Measurements from ENCODE around the gene SAPCD2. TPM values are rescaled to one million over a fixed set of nuclear protein-coding genes. Genes with fewer than 3 reads are reported as not detected.
A peak's percentile ranks its signal among the peaks of the same experiment; 100 is the strongest.
"Not testable (repeated sequence)": the region's sequence is repeated elsewhere in the genome, so short reads cannot be mapped to it uniquely, and the experiment has no call there.

Gene SAPCD2
- polyA plus RNA-seq (ENCODE audit: insufficient read length in 4 of 4), result 1 to 10 TPM; 4.5 to 8.3 (median 5.7) TPM

DNA sequence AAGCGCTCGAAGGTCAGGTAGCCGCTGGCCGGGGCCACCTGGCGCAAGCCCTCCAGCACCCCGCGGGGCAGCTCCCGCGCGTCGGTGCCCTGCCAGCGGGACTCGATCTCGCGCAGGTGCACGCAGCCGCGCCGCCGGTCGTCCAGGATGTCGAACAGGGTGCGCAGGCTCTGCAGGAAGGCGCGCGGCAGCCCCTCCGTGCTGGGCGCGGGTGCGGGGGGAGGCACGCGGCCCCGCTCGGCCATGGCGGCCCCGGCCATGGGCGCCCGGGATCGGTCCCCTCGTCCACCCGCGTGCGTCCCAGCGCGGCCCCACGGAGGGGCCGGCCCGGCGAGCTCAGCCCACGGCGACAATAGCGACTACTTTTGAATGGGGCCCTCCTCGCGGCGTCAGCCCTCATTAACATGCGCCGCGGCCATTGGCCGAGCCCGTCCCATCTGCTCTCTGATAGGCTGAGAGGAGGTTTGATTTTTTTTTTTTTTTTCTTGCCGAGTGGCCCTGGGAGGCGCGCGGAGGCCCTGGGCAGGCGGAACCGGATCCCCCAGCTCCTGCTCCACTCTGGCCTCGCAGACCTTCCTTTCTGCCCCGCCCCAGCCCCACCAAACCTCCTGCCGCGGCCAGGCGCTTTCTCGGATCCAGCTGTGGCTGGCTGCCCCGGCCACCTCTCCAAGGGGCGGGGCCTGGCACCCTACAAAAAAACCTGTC, at the start of gene SAPCD2:
SAPCD2 (minus strand) TSS at position 357 of the 705 bp plus-strand sequence; CDS start at position 260, 97 bp downstream.
- peak in 3 of 4 donors; percentile 72 to 79 (median 74) for DNase-seq (ENCODE audit: low read depth in 4 of 4, low spot score in 3 of 4)

GRCh38 chr9:137118092-137118603, 47.8 kb upstream of the SAPCD2 start:
- DNase-seq (ENCODE audit: low read depth in 4 of 4, low spot score in 3 of 4), result not testable (repeated sequence)

- DNase-seq (ENCODE audit: low read depth in 4 of 4, low spot score in 3 of 4), result no peak
These were observed 46.9 kb upstream of the SAPCD2 start for GRCh38 chr9:137117269-137117731.

- no peak for DNase-seq (ENCODE audit: low read depth in 4 of 4, low spot score in 3 of 4)
These were observed 46.4 kb upstream of the SAPCD2 start for GRCh38 chr9:137116728-137117127.

- no peak for DNase-seq (ENCODE audit: low read depth in 4 of 4, low spot score in 3 of 4)
These were observed 45.7 kb upstream of the SAPCD2 start for GRCh38 chr9:137116027-137116507.

DNA sequence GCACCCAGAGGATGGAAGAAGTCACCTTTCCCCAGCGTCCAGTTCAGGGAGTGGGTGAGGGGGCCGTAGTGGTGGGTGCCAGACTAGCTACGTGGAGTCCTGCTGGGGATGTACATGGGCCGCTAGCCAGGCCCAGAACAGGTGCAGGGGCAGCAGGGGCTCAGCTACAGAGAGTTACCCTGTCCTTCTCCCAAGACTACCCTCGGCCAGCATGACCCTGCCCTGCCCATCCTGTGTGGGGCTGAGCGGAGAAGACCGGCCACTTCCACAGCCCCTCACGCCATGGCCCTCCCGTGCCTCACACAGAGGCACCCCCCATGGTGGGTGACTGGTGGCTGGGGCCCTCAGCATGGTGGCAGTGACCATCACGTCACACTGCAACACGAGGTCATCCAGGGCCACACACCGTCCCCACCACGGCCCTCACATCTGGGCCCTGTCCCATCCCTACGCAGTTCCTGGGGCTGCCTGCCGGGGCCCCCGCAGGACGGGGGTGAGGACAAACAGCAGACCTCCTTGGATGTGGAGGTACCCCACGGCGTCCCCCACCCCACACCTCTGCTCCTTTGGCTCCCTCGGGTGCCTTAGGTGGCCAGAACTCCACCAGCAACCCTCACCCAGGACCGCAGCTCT, 45.2 kb upstream of the SAPCD2 start:
- no peak for DNase-seq (ENCODE audit: low read depth in 4 of 4, low spot score in 3 of 4)

- DNase-seq (ENCODE audit: low read depth in 4 of 4, low spot score in 3 of 4), result no peak
These were observed 44.4 kb upstream of the SAPCD2 start, which contains the start of gene DPP7 for GRCh38 chr9:137114613-137115393. TSS of gene DPP7 (minus strand) at chr9:137114733. CDS start at chr9:137114713, 20 bp downstream.

GRCh38 chr9:137114220-137114612, 43.9 kb upstream of the SAPCD2 start:
- no peak for DNase-seq (ENCODE audit: low read depth in 4 of 4, low spot score in 3 of 4)

- no peak for DNase-seq (ENCODE audit: low read depth in 4 of 4, low spot score in 3 of 4)
These were observed 43.2 kb upstream of the SAPCD2 start for GRCh38 chr9:137113385-137114159.

GRCh38 chr9:137112564-137113384, 42.4 kb upstream of the SAPCD2 start:
- DNase-seq (ENCODE audit: low read depth in 4 of 4, low spot score in 3 of 4), result no peak

- no peak for DNase-seq (ENCODE audit: low read depth in 4 of 4, low spot score in 3 of 4)
These were observed 41.6 kb upstream of the SAPCD2 start for GRCh38 chr9:137111788-137112563.

DNA sequence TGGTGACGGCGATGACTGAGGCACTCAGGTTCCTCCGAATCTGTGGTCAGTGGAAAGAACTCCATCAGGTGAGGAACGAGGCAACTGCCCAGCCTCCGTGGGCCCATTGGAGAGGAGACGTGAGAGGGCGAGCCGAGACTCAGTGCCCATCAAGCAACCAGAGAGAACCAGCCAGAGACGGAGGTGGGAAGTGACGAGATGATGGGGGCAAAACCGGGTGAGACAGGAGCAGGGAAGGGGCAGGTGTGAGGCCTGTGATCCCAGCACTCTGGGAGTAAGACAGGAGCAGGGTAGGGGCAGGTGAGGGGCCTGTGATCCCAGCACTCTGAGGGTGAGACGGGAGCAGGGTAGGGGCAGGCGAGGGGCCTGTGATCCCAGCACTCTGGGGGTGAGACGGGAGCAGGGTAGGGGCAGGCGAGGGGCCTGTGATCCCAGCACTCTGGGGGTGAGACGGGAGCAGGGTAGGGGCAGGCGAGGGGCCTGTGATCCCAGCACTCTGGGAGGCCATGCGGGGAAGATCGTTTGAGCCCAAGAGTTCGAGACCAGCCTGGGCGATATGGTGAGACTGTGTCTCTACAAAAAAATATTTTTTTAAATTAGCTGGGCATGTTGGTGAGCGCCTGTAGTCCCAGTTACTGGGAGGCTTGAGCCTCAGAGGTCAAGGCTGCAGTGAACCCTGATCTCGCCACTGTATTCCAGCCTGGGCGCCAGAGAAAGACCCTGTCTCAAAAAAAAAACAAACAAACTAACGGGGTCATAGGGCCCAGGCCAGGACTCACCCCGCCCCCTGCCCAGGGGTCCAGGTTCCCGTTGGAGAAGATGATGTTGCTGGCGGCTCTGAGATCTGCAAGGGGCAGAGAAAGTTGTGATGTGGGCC, 40.8 kb upstream of the SAPCD2 start:
- DNase-seq (ENCODE audit: low read depth in 4 of 4, low spot score in 3 of 4), result no peak

- no peak for DNase-seq (ENCODE audit: low read depth in 4 of 4, low spot score in 3 of 4)
These were observed 40.0 kb upstream of the SAPCD2 start for GRCh38 chr9:137110147-137110910.

DNA sequence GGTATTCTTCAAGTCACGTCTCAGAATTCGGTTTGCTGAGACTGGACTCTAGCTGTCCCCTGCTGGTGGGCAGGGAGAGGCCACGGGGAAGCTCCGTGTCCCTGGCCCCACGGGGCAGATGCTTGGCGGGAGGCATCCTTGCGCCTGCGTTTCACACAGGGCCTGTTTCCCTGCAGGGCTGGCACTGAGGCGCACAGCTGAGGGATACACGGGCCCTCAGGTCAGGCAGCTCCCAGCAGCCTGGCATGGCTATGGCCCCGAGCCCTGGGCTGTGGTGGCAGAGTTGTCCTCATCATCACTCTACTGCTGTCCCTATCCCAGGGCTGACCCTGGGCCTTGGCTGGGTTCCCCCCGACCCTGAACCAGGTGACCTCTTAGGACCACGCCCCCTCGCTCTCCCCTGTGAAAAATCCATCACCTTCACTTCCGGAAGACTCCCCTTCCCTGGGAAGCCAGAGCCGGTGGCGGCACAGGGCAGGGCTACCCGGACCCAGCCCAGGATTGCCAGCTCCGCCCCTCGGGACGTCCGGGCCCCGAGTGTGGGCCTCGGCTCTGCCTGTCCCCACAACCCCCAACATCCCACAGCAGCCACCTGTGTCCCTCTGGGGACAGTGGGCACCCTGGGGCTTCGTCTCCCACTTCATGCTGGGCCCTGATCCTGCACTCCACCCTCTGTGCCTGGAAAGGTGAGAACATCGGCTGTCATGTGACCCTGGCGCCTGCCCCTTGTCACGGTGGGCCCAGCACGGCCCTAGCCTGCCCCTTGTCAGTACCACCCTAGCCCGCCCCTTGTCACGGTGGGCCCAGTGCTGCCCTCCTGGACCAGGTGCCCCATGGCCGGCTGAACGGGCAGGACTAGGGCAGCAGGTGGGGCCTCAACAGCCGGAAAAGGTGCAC, 39.1 kb upstream of the SAPCD2 start:
- no peak for DNase-seq (ENCODE audit: low read depth in 4 of 4, low spot score in 3 of 4)

GRCh38 chr9:137108608-137109249, 38.4 kb upstream of the SAPCD2 start:
- DNase-seq (ENCODE audit: low read depth in 4 of 4, low spot score in 3 of 4), result no peak

Data from left renal pelvis (tissue), 4 donors.